A549 (cell line): ENCODE results near the gene DCLK1. TPM values are rescaled to one million over a fixed set of nuclear protein-coding genes. Genes with fewer than 3 reads are reported as not detected.

ENCODE experiments used
- ATAC-seq, 2 experiments: fragments of 200-7000 bp in 1 of 2; fragments of >200 bp in 1 of 2; cut with Nextera tagmentation in 1 of 2; cut with Tn5 transposase in 1 of 2; 3 replicates each; pipeline versions ENCODE4 v1.8.0 to v1.9.1; 2018 to 2020; ENCODE audit warnings: mild to moderate bottlenecking in 1 of 2, moderate library complexity in 1 of 2
- CTCF ChIA-PET: fragments of 300-600 bp; sonication (Branson Sonifier 250); formaldehyde crosslinking; extraction: SDS; loops from one replicate; lab custom pipeline; 2021; ENCODE audit warnings: antibody characterized with exemption, inconsistent platforms; lab: Yijun Ruan, JAX
- POLR2A ChIA-PET: fragments of 350-600 bp; formaldehyde crosslinking; extraction: SDS; loops from one replicate; lab custom pipeline; 2021; ENCODE audit warnings: antibody characterized with exemption, inconsistent platforms; lab: Yijun Ruan, JAX
- DNase-seq, 2 experiments: peaks; one replicate each; pipeline versions ENCODE4 v3.0.0 to v3.0.0-alpha.2; 2011 to 2016; ENCODE audit warnings: low read depth in 1 of 2, low spot score in 1 of 2
- FAIRE-seq: peaks from 2 replicates; lab custom pipeline; 2011; peaks lifted over from hg19 to GRCh38; lab: Jason Lieb, UNC
- H3K27ac ChIP-seq, 2 experiments: fragments of >200 bp; sonication (Bioruptor Twin); formaldehyde crosslinking; 3 replicates each; pipeline ENCODE4 v1.5.1; 2016 to 2017
- H3K4me1 ChIP-seq: fragments of >200 bp; sonication (Bioruptor Twin); formaldehyde crosslinking; 3 replicates; pipeline ENCODE4 v1.6.1; 2016
- H3K4me2 ChIP-seq: fragments of >200 bp; sonication (Bioruptor Twin); formaldehyde crosslinking; 3 replicates; pipeline ENCODE4 v1.6.1; 2016
- H3K4me3 ChIP-seq: fragments of >200 bp; sonication (Bioruptor Twin); formaldehyde crosslinking; 3 replicates; pipeline ENCODE4 v1.5.1; 2016
- H3K9me3 ChIP-seq: fragments of >200 bp; sonication (Bioruptor Twin); formaldehyde crosslinking; 3 replicates; pipeline ENCODE4 v1.6.1; 2016
- CBX2 ChIP-seq: fragments of 200-600 bp; sonication (generic); IDR thresholded peaks from 2 replicates; pipeline ENCODE4 v1.6.1; 2016; ENCODE audit warnings: low read depth, mild to moderate bottlenecking, borderline replicate concordance
- CEBPB ChIP-seq, 2 experiments: fragments of >200 bp in 1 of 2; sonication (Bioruptor Twin) in 1 of 2; formaldehyde crosslinking in 1 of 2; IDR thresholded peaks; 2 replicates each; pipeline ENCODE4 v1.6.1; 2012 to 2016
- CHD2 ChIP-seq: fragments of 150-350 bp; IDR thresholded peaks from 2 replicates; pipeline ENCODE4 v1.6.1; 2014; ENCODE audit warnings: low read length; ENCODE audit not compliant: partially characterized antibody
- CHD4 ChIP-seq: fragments of 200-600 bp; sonication (generic); IDR thresholded peaks from 2 replicates; pipeline ENCODE4 v1.6.1; 2016; ENCODE audit warnings: antibody characterized with exemption, mild to moderate bottlenecking, borderline replicate concordance
- EHMT2 ChIP-seq: fragments of 200-600 bp; sonication (generic); IDR thresholded peaks from 2 replicates; pipeline ENCODE4 v1.6.1; 2016; ENCODE audit warnings: antibody characterized with exemption, low read depth, mild to moderate bottlenecking, moderate library complexity
- EP300 ChIP-seq, 2 experiments: fragments of >200 bp; sonication (Bioruptor Twin); formaldehyde crosslinking; IDR thresholded peaks; 2 replicates in 1 of 2; 3 replicates in 1 of 2; pipeline ENCODE4 v1.6.1; 2016 to 2017
- ESRRA ChIP-seq: fragments of 150-350 bp; IDR thresholded peaks from 2 replicates; pipeline ENCODE4 v1.6.1; 2014; ENCODE audit warnings: mild to moderate bottlenecking, low read length, borderline replicate concordance
- FOSL2 ChIP-seq, 2 experiments: fragments of 450-650 bp in 1 of 2; fragments of >200 bp in 1 of 2; sonication (Bioruptor Twin) in 1 of 2; formaldehyde crosslinking; IDR thresholded peaks; 2 replicates each; pipeline versions ENCODE4 v1.5.0 to v1.6.1; 2016 to 2020; ENCODE audit warnings: mild to moderate bottlenecking in 1 of 2, moderate library complexity in 1 of 2
- HDAC2 ChIP-seq: fragments of 200-600 bp; sonication (generic); IDR thresholded peaks from 2 replicates; pipeline ENCODE4 v1.6.1; 2016
- HOXB13 ChIP-seq: fragments of 250-450 bp; sonication (Bioruptor Pico); IDR thresholded peaks from 2 replicates; pipeline ENCODE4 v1.5.0; 2020; ENCODE audit warnings: low read depth, mild to moderate bottlenecking, moderate library complexity
- KDM5A ChIP-seq: fragments of 200-600 bp; sonication (generic); IDR thresholded peaks from 2 replicates; pipeline ENCODE4 v1.6.1; 2016; ENCODE audit warnings: antibody characterized with exemption, mild to moderate bottlenecking
- MAZ ChIP-seq: fragments of 150-350 bp; IDR thresholded peaks from 2 replicates; pipeline ENCODE4 v1.6.1; 2014; ENCODE audit warnings: antibody characterized with exemption, low read depth, low read length, borderline replicate concordance
- MYC ChIP-seq: IDR thresholded peaks from 2 replicates; pipeline ENCODE4 v1.6.1; 2012; ENCODE audit warnings: mild to moderate bottlenecking, inconsistent platforms, low read length, improper control_type of control experiment, borderline replicate concordance
- NFE2L2 ChIP-seq: fragments of 150-350 bp; conservative IDR thresholded peaks from 2 replicates; pipeline ENCODE4 v1.6.1; 2014; ENCODE audit warnings: low read length
- NPAS2 ChIP-seq: fragments of 250-450 bp; sonication (Bioruptor Pico); IDR thresholded peaks from 2 replicates; pipeline ENCODE4 v1.8.0; 2022; ENCODE audit warnings: mild to moderate bottlenecking, moderate library complexity, borderline replicate concordance
- RAD21 ChIP-seq, 2 experiments: fragments of >200 bp in 1 of 2; sonication (Bioruptor Twin) in 1 of 2; formaldehyde crosslinking in 1 of 2; IDR thresholded peaks in 1 of 2; conservative IDR thresholded peaks in 1 of 2; 2 replicates in 1 of 2; 3 replicates in 1 of 2; pipeline ENCODE4 v1.6.1; 2012 to 2018; ENCODE audit warnings: inconsistent platforms in 1 of 2
- RFX5 ChIP-seq: fragments of 450-650 bp; IDR thresholded peaks from 2 replicates; pipeline ENCODE4 v1.7.1; 2014; ENCODE audit warnings: antibody characterized with exemption, mild to moderate bottlenecking, moderate library complexity
- TP53 ChIP-seq: fragments of 250-450 bp; sonication (Bioruptor Pico); IDR thresholded peaks from 2 replicates; pipeline ENCODE4 v1.5.0; 2021; ENCODE audit warnings: mild to moderate bottlenecking, moderate library complexity
- ZC3H11A ChIP-seq: fragments of 450-650 bp; IDR thresholded peaks from 2 replicates; pipeline ENCODE4 v1.6.1; 2014; ENCODE audit warnings: antibody characterized with exemption, mild to moderate bottlenecking
- ZFP36 ChIP-seq: fragments of 450-650 bp; IDR thresholded peaks from 2 replicates; pipeline ENCODE4 v1.6.1; 2014; ENCODE audit warnings: borderline replicate concordance; ENCODE audit not compliant: partially characterized antibody
- ZSCAN20 ChIP-seq: fragments of 250-450 bp; sonication (Bioruptor Pico); IDR thresholded peaks from 2 replicates; pipeline ENCODE4 v1.8.0; 2022; ENCODE audit warnings: mild to moderate bottlenecking, moderate library complexity
- WGBS: methylation state at CpG from one replicate; pipeline ENCODE4 v1.1.6; 2017; ENCODE audit errors: missing lambda C conversion rate; 5-methylcytosine and 5-hydroxymethylcytosine counted together
- polyA plus RNA-seq, 4 experiments: library from polyadenylated mRNA; depleted of rRNA in 3 of 4; stranded (reverse); fragments of >200 nt; fragmentation: RNase III in 1 of 4; extraction: RNeasy Plus Mini Kit Qiagen cat#74134 plus additional on column Dnase treatment in 1 of 4; gene quantifications; 2 replicates in 3 of 4; 3 replicates in 1 of 4; pipeline ENCODE4 v1.2.3, GENCODE V29; 2011 to 2017
- TF ChIP-seq, protein P1 (sequence below): fragments of >200 bp; sonication (Bioruptor Twin); formaldehyde crosslinking; IDR thresholded peaks from 2 replicates; pipeline ENCODE4 v1.6.1; 2016
- TF ChIP-seq, protein P2 (sequence below): fragments of 150-350 bp; IDR thresholded peaks from 2 replicates; pipeline ENCODE4 v1.6.1; 2014; ENCODE audit warnings: low read depth, mild to moderate bottlenecking, low read length
- TF ChIP-seq, protein P3 (sequence below): fragments of 200-600 bp; sonication (generic); IDR thresholded peaks from 2 replicates; pipeline ENCODE4 v1.6.1; 2016; ENCODE audit warnings: antibody characterized with exemption, mild to moderate bottlenecking, moderate library complexity
- TF ChIP-seq, protein P4 (sequence below): fragments of 450-650 bp; IDR thresholded peaks from 2 replicates; pipeline ENCODE4 v1.6.1; 2014; ENCODE audit warnings: antibody characterized with exemption
- TF ChIP-seq, protein P5 (sequence below): fragments of 250-450 bp; sonication (Bioruptor Pico); IDR thresholded peaks from 2 replicates; pipeline ENCODE4 v1.5.0; 2021; ENCODE audit warnings: mild to moderate bottlenecking, moderate library complexity, borderline replicate concordance
- TF ChIP-seq, protein P6 (sequence below): IDR thresholded peaks from 2 replicates; pipeline ENCODE4 v1.6.1; 2012

The DCLK1 gene
- polyA plus RNA-seq, 2 of the 4 experiments (the other 2 are of a cell fraction), result 0.13 to 0.21 TPM

DNA sequence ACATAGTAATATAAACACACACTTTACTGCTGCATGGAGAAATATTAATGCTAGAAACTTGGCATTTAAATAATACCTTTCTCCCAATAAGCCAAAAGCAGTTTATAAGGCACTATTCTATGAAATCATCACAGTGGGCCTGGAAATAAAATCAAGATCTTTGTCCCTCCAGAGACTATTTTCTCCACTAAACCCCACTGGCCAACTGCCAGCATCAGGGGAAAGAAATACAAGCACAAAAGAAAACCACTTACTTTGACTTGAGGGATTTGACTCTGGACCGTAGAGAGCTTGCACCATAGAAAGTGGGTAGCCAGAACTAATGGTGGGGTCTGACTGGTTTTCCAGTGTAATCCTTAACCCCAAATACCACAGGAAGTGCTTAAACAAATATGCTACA lies 71.9 kb downstream of the DCLK1 start:
- no peaks in the 10 kb centered on the region for H3K4me1 ChIP-seq
- FAIRE-seq, result no peak

DNA sequence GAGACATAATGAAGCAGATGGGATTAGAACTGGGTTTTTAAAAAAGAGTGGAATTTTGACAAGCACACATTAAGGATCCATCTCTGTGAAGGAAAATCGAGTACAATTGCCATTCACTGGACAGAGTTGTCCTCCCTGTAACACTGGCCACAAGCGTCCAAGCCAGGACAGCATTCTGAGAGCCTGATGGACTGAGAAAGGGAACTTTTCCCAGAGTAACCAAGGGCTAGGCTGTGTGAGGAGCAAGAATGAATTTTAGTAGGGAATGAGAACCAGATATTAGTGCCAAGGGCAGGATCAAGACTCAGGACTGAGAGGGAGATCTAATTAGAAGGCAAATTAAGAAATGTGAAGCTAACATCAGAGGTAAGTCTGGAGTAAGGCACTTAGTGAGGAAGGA lies 73.1 kb downstream of the DCLK1 start:
- FAIRE-seq (no peak), DNase-seq (no peak), ATAC-seq (no peak)
- CTCF ChIA-PET, result no interaction called here
- Histone ChIP-seq H3K4me3 (no peak overlapping the region), H3K4me1 (no peaks in the 10 kb centered on the region), H3K27ac (no peak overlapping the region), H3K9me3 (no peaks in the 10 kb centered on the region), H3K4me2 (no peak overlapping the region)
- POLR2A ChIA-PET, result no interaction called here
- 3% methylated on average over 2 of the region's 2 CpGs for WGBS
- no peak for TF ChIP-seq CEBPB (IDR thresholded peaks at IDR 0.05)
- TF ChIP-seq EP300 (IDR thresholded peaks at IDR 0.05), result no peak
- no peak for TF ChIP-seq CBX2
- TF ChIP-seq EHMT2, result no peak
- TF ChIP-seq KDM5A, result no peak
- no peak for TF ChIP-seq HOXB13 (CRISPR knock-in tag)
- TF ChIP-seq ZFP36, result no peak
- TF ChIP-seq ESRRA, result no peak
- TF ChIP-seq FOSL2 (IDR thresholded peaks at IDR 0.05), result no peak
- no peak for TF ChIP-seq FOSL2 (CRISPR knock-in tag; IDR thresholded peaks at IDR 0.05)
- no peak for TF ChIP-seq TP53

More for the DNA sequence above, 71.9 kb downstream of the DCLK1 start:
- H3K4me2 ChIP-seq, result no peak overlapping the region
- no peaks in the 10 kb centered on the region for H3K9me3 ChIP-seq
- H3K4me3 ChIP-seq, result no peak overlapping the region
- DNase-seq (no peak), ATAC-seq (no peak)
- ChIA-PET POLR2A (no interaction called here), CTCF (no interaction called here)
- no peak overlapping the region for H3K27ac ChIP-seq
- TF ChIP-seq RAD21 (conservative IDR thresholded peaks at IDR 0.05 in 1 of 2, IDR thresholded peaks at IDR 0.05 in 1 of 2), result no peak
- no peak for TF ChIP-seq EP300 (IDR thresholded peaks at IDR 0.05)
- TF ChIP-seq, all 56 proteins: peak for 0
- WGBS, result 74% methylated on average over 1 of the region's 1 CpG

DNA sequence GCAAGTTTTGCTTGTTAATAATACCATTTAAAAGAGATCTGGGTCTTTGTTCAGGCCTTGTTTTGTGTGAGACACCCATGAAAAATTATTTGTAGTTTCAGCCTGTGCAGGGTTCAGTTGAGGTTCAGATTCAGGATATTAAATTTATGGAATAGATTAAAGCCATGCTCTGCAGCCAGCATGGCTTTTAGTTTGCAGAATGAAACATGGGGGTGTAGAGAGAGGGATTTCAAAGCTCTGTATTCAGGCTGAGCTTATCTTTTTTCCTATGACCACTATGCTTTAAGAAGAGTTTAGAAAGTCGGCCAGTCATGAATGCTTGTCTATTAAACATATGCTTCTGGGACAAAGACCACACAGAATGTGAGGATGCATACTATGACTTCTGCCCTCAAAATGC lies 73.6 kb downstream of the DCLK1 start:
- TF ChIP-seq HDAC2 (no peak), ZSCAN20 (CRISPR knock-in tag) (no peak), NPAS2 (no peak), FOSL2 (IDR thresholded peaks at IDR 0.05) (no peak), FOSL2 (CRISPR knock-in tag; IDR thresholded peaks at IDR 0.05) (no peak), CHD2 (no peak), ZC3H11A (no peak), MAZ (no peak), MYC (no peak), ESRRA (no peak), RFX5 (no peak), CHD4 (no peak), NFE2L2 (no peak)
- TF ChIP-seq, protein P1, sequence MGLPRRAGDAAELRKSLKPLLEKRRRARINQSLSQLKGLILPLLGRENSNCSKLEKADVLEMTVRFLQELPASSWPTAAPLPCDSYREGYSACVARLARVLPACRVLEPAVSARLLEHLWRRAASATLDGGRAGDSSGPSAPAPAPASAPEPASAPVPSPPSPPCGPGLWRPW, result no peak
- TF ChIP-seq, protein P2, sequence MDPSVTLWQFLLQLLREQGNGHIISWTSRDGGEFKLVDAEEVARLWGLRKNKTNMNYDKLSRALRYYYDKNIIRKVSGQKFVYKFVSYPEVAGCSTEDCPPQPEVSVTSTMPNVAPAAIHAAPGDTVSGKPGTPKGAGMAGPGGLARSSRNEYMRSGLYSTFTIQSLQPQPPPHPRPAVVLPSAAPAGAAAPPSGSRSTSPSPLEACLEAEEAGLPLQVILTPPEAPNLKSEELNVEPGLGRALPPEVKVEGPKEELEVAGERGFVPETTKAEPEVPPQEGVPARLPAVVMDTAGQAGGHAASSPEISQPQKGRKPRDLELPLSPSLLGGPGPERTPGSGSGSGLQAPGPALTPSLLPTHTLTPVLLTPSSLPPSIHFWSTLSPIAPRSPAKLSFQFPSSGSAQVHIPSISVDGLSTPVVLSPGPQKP, result no peak
- TF ChIP-seq, protein P3, sequence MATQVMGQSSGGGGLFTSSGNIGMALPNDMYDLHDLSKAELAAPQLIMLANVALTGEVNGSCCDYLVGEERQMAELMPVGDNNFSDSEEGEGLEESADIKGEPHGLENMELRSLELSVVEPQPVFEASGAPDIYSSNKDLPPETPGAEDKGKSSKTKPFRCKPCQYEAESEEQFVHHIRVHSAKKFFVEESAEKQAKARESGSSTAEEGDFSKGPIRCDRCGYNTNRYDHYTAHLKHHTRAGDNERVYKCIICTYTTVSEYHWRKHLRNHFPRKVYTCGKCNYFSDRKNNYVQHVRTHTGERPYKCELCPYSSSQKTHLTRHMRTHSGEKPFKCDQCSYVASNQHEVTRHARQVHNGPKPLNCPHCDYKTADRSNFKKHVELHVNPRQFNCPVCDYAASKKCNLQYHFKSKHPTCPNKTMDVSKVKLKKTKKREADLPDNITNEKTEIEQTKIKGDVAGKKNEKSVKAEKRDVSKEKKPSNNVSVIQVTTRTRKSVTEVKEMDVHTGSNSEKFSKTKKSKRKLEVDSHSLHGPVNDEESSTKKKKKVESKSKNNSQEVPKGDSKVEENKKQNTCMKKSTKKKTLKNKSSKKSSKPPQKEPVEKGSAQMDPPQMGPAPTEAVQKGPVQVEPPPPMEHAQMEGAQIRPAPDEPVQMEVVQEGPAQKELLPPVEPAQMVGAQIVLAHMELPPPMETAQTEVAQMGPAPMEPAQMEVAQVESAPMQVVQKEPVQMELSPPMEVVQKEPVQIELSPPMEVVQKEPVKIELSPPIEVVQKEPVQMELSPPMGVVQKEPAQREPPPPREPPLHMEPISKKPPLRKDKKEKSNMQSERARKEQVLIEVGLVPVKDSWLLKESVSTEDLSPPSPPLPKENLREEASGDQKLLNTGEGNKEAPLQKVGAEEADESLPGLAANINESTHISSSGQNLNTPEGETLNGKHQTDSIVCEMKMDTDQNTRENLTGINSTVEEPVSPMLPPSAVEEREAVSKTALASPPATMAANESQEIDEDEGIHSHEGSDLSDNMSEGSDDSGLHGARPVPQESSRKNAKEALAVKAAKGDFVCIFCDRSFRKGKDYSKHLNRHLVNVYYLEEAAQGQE, result no peak
- TF ChIP-seq, protein P4, sequence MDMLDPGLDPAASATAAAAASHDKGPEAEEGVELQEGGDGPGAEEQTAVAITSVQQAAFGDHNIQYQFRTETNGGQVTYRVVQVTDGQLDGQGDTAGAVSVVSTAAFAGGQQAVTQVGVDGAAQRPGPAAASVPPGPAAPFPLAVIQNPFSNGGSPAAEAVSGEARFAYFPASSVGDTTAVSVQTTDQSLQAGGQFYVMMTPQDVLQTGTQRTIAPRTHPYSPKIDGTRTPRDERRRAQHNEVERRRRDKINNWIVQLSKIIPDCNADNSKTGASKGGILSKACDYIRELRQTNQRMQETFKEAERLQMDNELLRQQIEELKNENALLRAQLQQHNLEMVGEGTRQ, result no peak
- TF ChIP-seq, protein P5, sequence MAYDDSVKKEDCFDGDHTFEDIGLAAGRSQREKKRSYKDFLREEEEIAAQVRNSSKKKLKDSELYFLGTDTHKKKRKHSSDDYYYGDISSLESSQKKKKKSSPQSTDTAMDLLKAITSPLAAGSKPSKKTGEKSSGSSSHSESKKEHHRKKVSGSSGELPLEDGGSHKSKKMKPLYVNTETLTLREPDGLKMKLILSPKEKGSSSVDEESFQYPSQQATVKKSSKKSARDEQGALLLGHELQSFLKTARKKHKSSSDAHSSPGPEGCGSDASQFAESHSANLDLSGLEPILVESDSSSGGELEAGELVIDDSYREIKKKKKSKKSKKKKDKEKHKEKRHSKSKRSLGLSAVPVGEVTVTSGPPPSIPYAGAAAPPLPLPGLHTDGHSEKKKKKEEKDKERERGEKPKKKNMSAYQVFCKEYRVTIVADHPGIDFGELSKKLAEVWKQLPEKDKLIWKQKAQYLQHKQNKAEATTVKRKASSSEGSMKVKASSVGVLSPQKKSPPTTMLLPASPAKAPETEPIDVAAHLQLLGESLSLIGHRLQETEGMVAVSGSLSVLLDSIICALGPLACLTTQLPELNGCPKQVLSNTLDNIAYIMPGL (CRISPR knock-in tag), result no peak
- TF ChIP-seq, protein P6, sequence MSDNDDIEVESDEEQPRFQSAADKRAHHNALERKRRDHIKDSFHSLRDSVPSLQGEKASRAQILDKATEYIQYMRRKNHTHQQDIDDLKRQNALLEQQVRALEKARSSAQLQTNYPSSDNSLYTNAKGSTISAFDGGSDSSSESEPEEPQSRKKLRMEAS, result no peak
- DNase-seq (no peak), FAIRE-seq (no peak), ATAC-seq (no peak)
- no peak overlapping the region for H3K4me3 ChIP-seq
- no peaks in the 10 kb centered on the region for H3K9me3 ChIP-seq
- WGBS, result 0% methylated on average over 1 of the region's 1 CpG
- H3K4me2 ChIP-seq, result no peak overlapping the region
- H3K27ac ChIP-seq, result no peak overlapping the region
- CTCF ChIA-PET, result no interaction called here
- POLR2A ChIA-PET, result no interaction called here
- no peaks in the 10 kb centered on the region for H3K4me1 ChIP-seq
